Measurements from ENCODE around the gene UBA6. TPM values are rescaled to one million over a fixed set of nuclear protein-coding genes. Genes with fewer than 3 reads are reported as not detected.

UBA6 gene
- polyA plus RNA-seq, 2 of the 4 experiments (the other 2 are of a cell fraction): 33.9 to 84.6 TPM

DNA sequence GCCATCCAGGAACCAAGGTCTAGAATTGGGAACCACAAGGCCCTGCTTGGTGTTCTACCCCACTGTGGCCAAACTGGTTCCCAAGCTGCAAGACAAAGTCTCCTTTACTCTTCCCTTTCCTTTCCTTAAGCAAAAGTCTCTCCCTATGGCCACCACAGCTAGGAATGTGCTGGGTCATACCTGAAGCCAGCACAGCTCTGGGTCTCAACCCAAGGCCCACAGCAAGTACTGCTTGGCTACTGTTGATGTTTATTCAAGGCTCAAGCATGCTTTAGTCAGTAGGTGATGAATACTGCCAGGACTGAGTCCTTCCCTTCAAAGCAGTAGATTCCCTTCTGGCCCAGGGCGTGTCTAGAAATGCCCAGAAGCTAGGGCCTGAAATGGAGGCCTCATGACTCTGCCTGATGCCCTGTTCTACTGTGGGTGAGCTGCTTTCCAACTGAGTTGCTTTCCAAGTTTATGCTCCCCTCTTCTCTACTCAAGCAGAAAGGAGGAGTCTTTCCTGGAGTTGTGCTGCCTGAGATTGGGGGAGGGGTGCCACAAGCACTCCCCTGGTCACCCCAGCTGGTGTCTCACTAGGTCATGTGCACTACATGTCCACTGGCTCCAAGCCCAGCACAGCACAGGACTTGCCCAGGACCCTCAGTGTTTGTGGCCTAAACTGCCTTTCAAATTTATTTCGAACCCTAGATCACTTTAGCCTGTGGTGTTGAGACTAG is 97.5 kb downstream of the UBA6 start:
- Histone ChIP-seq H3K4me3 (no peak overlapping the region), H3K4me2 (no peak overlapping the region), H3K4me1 (no peaks in the 10 kb centered on the region), H3K27ac (no peak overlapping the region), H3K9me3 (no peaks in the 10 kb centered on the region)
- WGBS (ENCODE audit: missing lambda C conversion rate): 100% methylated on average over 1 of the region's 2 CpGs
- TF ChIP-seq, protein P1, sequence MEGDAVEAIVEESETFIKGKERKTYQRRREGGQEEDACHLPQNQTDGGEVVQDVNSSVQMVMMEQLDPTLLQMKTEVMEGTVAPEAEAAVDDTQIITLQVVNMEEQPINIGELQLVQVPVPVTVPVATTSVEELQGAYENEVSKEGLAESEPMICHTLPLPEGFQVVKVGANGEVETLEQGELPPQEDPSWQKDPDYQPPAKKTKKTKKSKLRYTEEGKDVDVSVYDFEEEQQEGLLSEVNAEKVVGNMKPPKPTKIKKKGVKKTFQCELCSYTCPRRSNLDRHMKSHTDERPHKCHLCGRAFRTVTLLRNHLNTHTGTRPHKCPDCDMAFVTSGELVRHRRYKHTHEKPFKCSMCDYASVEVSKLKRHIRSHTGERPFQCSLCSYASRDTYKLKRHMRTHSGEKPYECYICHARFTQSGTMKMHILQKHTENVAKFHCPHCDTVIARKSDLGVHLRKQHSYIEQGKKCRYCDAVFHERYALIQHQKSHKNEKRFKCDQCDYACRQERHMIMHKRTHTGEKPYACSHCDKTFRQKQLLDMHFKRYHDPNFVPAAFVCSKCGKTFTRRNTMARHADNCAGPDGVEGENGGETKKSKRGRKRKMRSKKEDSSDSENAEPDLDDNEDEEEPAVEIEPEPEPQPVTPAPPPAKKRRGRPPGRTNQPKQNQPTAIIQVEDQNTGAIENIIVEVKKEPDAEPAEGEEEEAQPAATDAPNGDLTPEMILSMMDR (IDR thresholded peaks at IDR 0.05): no peak
- no peak for TF ChIP-seq EHMT2 (IDR thresholded peaks at IDR 0.05; ENCODE audit: low read depth)
- TF ChIP-seq, protein P2, sequence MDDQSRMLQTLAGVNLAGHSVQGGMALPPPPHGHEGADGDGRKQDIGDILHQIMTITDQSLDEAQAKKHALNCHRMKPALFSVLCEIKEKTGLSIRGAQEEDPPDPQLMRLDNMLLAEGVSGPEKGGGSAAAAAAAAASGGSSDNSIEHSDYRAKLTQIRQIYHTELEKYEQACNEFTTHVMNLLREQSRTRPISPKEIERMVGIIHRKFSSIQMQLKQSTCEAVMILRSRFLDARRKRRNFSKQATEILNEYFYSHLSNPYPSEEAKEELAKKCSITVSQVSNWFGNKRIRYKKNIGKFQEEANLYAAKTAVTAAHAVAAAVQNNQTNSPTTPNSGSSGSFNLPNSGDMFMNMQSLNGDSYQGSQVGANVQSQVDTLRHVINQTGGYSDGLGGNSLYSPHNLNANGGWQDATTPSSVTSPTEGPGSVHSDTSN (IDR thresholded peaks at IDR 0.05): no peak
- no peak for TF ChIP-seq NFE2L2 (conservative IDR thresholded peaks at IDR 0.05; ENCODE audit: low read length)
- TF ChIP-seq CBX2 (IDR thresholded peaks at IDR 0.05; ENCODE audit: borderline replicate concordance, low read depth): no peak
- TF ChIP-seq, protein P3, sequence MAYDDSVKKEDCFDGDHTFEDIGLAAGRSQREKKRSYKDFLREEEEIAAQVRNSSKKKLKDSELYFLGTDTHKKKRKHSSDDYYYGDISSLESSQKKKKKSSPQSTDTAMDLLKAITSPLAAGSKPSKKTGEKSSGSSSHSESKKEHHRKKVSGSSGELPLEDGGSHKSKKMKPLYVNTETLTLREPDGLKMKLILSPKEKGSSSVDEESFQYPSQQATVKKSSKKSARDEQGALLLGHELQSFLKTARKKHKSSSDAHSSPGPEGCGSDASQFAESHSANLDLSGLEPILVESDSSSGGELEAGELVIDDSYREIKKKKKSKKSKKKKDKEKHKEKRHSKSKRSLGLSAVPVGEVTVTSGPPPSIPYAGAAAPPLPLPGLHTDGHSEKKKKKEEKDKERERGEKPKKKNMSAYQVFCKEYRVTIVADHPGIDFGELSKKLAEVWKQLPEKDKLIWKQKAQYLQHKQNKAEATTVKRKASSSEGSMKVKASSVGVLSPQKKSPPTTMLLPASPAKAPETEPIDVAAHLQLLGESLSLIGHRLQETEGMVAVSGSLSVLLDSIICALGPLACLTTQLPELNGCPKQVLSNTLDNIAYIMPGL (CRISPR knock-in tag; IDR thresholded peaks at IDR 0.05; ENCODE audit: borderline replicate concordance): no peak
- TF ChIP-seq EP300 (IDR thresholded peaks at IDR 0.05): no peak
- no peak for TF ChIP-seq ESRRA (IDR thresholded peaks at IDR 0.05; ENCODE audit: borderline replicate concordance, low read length)
- TF ChIP-seq KDM5A (IDR thresholded peaks at IDR 0.05): no peak
- TF ChIP-seq CHD2 (IDR thresholded peaks at IDR 0.05; ENCODE audit: low read length, partially characterized antibody): no peak
- no peak for TF ChIP-seq RFX5 (IDR thresholded peaks at IDR 0.05)
- TF ChIP-seq HEYL (CRISPR knock-in tag; IDR thresholded peaks at IDR 0.05): no peak
- TF ChIP-seq EHF (CRISPR knock-in tag; IDR thresholded peaks at IDR 0.05): no peak
- no peak for TF ChIP-seq HOXA7 (CRISPR knock-in tag; IDR thresholded peaks at IDR 0.05)
- TF ChIP-seq TFCP2L1 (CRISPR knock-in tag; IDR thresholded peaks at IDR 0.05): no peak
- no peak for TF ChIP-seq CEBPB (IDR thresholded peaks at IDR 0.05)
- DNase-seq (ENCODE audit: low read depth in 1 of 2, low spot score in 1 of 2): no peak
- no peak for ATAC-seq
- no peak for FAIRE-seq
- ChIA-PET POLR2A (no interaction called here), CTCF (interaction anchor here (1.4 kb wide), 1 partner anchor 54 kb away, joined by 3 read pairs; no protein-coding TSS in a partner anchor)

DNA sequence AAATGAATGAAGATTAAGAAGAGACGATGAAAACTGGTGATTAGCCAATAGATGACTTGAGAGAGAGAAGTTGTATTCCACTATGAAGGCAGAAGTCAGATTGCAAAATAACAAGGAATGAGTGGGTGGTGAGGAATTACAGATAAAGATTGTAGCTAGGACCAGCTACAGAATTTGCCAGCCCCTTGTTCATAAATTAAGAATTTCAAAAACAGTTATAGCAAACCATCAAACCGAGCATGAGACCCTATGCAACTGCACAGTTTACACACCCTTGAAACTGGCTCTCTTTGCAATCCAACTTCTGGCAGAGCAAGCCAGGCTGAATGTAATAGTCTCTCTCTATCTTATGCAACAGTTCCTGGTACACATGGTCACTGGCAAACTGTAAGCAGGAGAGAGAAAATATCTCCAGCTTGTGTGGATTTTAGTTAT is 107.2 kb downstream of the UBA6 start:
- ATAC-seq (no peak), FAIRE-seq (no peak), DNase-seq (ENCODE audit: low read depth in 1 of 2, low spot score in 1 of 2) (no peak)
- Histone ChIP-seq H3K4me1 (no peaks in the 10 kb centered on the region), H3K27ac (no peak overlapping the region), H3K4me3 (no peak overlapping the region), H3K9me3 (no peaks in the 10 kb centered on the region), H3K4me2 (no peak overlapping the region)
- 18% methylated on average over 2 of the region's 2 CpGs for WGBS (ENCODE audit: missing lambda C conversion rate)
- ChIA-PET POLR2A (no interaction called here), CTCF (no interaction called here)
- TF ChIP-seq HDAC2 (IDR thresholded peaks at IDR 0.05): no peak
- TF ChIP-seq CBX2 (IDR thresholded peaks at IDR 0.05; ENCODE audit: borderline replicate concordance, low read depth): no peak
- no peak for TF ChIP-seq CHD4 (IDR thresholded peaks at IDR 0.05; ENCODE audit: borderline replicate concordance)
- TF ChIP-seq ESRRA (IDR thresholded peaks at IDR 0.05; ENCODE audit: borderline replicate concordance, low read length): no peak
- no peak for TF ChIP-seq POLR2A (IDR thresholded peaks at IDR 0.05; ENCODE audit: low read length)
- TF ChIP-seq, protein P4, sequence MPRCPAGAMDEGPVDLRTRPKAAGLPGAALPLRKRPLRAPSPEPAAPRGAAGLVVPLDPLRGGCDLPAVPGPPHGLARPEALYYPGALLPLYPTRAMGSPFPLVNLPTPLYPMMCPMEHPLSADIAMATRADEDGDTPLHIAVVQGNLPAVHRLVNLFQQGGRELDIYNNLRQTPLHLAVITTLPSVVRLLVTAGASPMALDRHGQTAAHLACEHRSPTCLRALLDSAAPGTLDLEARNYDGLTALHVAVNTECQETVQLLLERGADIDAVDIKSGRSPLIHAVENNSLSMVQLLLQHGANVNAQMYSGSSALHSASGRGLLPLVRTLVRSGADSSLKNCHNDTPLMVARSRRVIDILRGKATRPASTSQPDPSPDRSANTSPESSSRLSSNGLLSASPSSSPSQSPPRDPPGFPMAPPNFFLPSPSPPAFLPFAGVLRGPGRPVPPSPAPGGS (IDR thresholded peaks at IDR 0.05): no peak
- no peak for TF ChIP-seq NR3C1 (IDR thresholded peaks at IDR 0.05)
- TF ChIP-seq RARB (CRISPR knock-in tag; IDR thresholded peaks at IDR 0.05): no peak
- no peak for TF ChIP-seq NFE2L2 (conservative IDR thresholded peaks at IDR 0.05; ENCODE audit: low read length)
- no peak for TF ChIP-seq MAFK (IDR thresholded peaks at IDR 0.05; ENCODE audit: partially characterized antibody)
- TF ChIP-seq GATA3 (IDR thresholded peaks at IDR 0.05; ENCODE audit: borderline replicate concordance): no peak
- TF ChIP-seq MYC (IDR thresholded peaks at IDR 0.05; ENCODE audit: borderline replicate concordance, low read length): no peak
- TF ChIP-seq EHF (CRISPR knock-in tag; IDR thresholded peaks at IDR 0.05): no peak
- TF ChIP-seq TP53 (CRISPR knock-in tag; IDR thresholded peaks at IDR 0.05): no peak
- TF ChIP-seq, protein P1 (IDR thresholded peaks at IDR 0.05): no peak
- no peak for TF ChIP-seq ZFP36 (IDR thresholded peaks at IDR 0.05; ENCODE audit: borderline replicate concordance, partially characterized antibody)
- no peak for TF ChIP-seq EP300 (IDR thresholded peaks at IDR 0.05)
- no peak for TF ChIP-seq SREBF2 (IDR thresholded peaks at IDR 0.05)
- TF ChIP-seq RNF2 (IDR thresholded peaks at IDR 0.05; ENCODE audit: borderline replicate concordance, low read depth): no peak
- no peak for TF ChIP-seq RFX5 (IDR thresholded peaks at IDR 0.05)
